Neural cell (in vitro differentiated cells): ENCODE data around the gene PSD2. TPM values are rescaled to one million over a fixed set of nuclear protein-coding genes. Genes with fewer than 3 reads are reported as not detected.

Experiments
- H2AFZ ChIP-seq: fragments of 200-600, 300-800 bp; sonication (generic), shearing (Covaris generic); 2 replicates; pipeline ENCODE4 v1.6.0; 2014; ENCODE audit warnings: low read depth, mild to moderate bottlenecking, antibody characterized with exemption, low read length, moderate library complexity
- H3F3A ChIP-seq: fragments of 200-600 bp; shearing (Covaris generic); 2 replicates; pipeline ENCODE4 v1.6.1; 2016; ENCODE audit warnings: mild to moderate bottlenecking, moderate library complexity, mixed read lengths, antibody characterized with exemption, low read length; ENCODE audit not compliant: insufficient read depth, poor library complexity, severe bottlenecking
- H3K27ac ChIP-seq: fragments of 200-600, 300-800 bp; sonication (generic), shearing (Covaris generic); 2 replicates; pipeline ENCODE4 v1.5.1; 2014; ENCODE audit warnings: mild to moderate bottlenecking, low read length, moderate library complexity
- H3K27me3 ChIP-seq: fragments of 300-800, 200-600 bp; sonication (generic), shearing (Covaris generic); 2 replicates; pipeline ENCODE4 v1.6.0; 2014; ENCODE audit warnings: mild to moderate bottlenecking, low read depth, low read length, moderate library complexity; ENCODE audit not compliant: insufficient read depth
- H3K36me3 ChIP-seq: fragments of 300-800, 200-600 bp; sonication (generic), shearing (Covaris generic); 2 replicates; pipeline ENCODE4 v1.5.1; 2014; ENCODE audit warnings: mild to moderate bottlenecking, antibody characterized with exemption, low read length, moderate library complexity; ENCODE audit not compliant: insufficient read depth
- H3K4me2 ChIP-seq: fragments of 300-800, 200-600 bp; sonication (generic), shearing (Covaris generic); 2 replicates; pipeline ENCODE4 v1.6.0; 2014; ENCODE audit warnings: mild to moderate bottlenecking, low read length
- H3K4me3 ChIP-seq: fragments of 300-800, 200-600 bp; sonication (generic), shearing (Covaris generic); 2 replicates; pipeline ENCODE4 v1.5.1; 2014; ENCODE audit warnings: mild to moderate bottlenecking, low read length, moderate library complexity
- H3K79me2 ChIP-seq: fragments of 200-600 bp; shearing (Covaris generic); replicated peaks from 2 replicates; pipeline ENCODE4 v1.6.0; 2014; ENCODE audit warnings: mild to moderate bottlenecking, low read length, moderate library complexity; ENCODE audit not compliant: insufficient read depth
- H3K9ac ChIP-seq: fragments of 300-800, 200-600 bp; sonication (generic), shearing (Covaris generic); 2 replicates; pipeline ENCODE4 v1.6.1; 2016; ENCODE audit warnings: mild to moderate bottlenecking, low read length, mixed read lengths
- H3K9me2 ChIP-seq: fragments of 200-600 bp; shearing (Covaris generic); 2 replicates; pipeline ENCODE4 v1.6.1; 2016; ENCODE audit warnings: mild to moderate bottlenecking, low read length, mixed read lengths; ENCODE audit not compliant: insufficient read depth
- H3K9me3 ChIP-seq: fragments of 200-600, 300-800 bp; sonication (generic), shearing (Covaris generic); 2 replicates; pipeline ENCODE4 v1.6.1; 2016; ENCODE audit warnings: mild to moderate bottlenecking, mixed run types, low read length, moderate library complexity, mixed read lengths
- H4K20me1 ChIP-seq: fragments of 200-600 bp; shearing (Covaris generic); 2 replicates; pipeline ENCODE4 v1.6.1; 2016; ENCODE audit warnings: mild to moderate bottlenecking, mixed run types; ENCODE audit not compliant: insufficient read depth
- EP300 ChIP-seq: fragments of 450-650 bp; conservative IDR thresholded peaks from 2 replicates; pipeline ENCODE4 v1.6.1; 2014; ENCODE audit warnings: antibody characterized with exemption, mild to moderate bottlenecking, moderate library complexity; ENCODE audit not compliant: poor library complexity, severe bottlenecking
- EZH2 ChIP-seq: fragments of 200-600, 300-800 bp; shearing (Covaris generic), sonication (generic); IDR thresholded peaks from 2 replicates; pipeline ENCODE4 v1.6.1; 2014; ENCODE audit warnings: antibody characterized with exemption, low read length, borderline replicate concordance, mild to moderate bottlenecking; ENCODE audit not compliant: insufficient read depth, poor library complexity, severe bottlenecking
- MXI1 ChIP-seq: fragments of 450-650 bp; conservative IDR thresholded peaks from 2 replicates; pipeline ENCODE4 v1.6.1; 2014; ENCODE audit warnings: antibody characterized with exemption, mild to moderate bottlenecking; ENCODE audit not compliant: poor library complexity, severe bottlenecking
- POLR2AphosphoS5 ChIP-seq: IDR thresholded peaks from 2 replicates; pipeline ENCODE4 v1.6.1; 2012
- RAD21 ChIP-seq: fragments of 450-650 bp; conservative IDR thresholded peaks from 2 replicates; pipeline ENCODE4 v1.6.1; 2014; ENCODE audit warnings: antibody characterized with exemption, mild to moderate bottlenecking, moderate library complexity
- SMC3 ChIP-seq: fragments of 450-650 bp; conservative IDR thresholded peaks from 2 replicates; pipeline ENCODE4 v1.6.1; 2014; ENCODE audit warnings: antibody characterized with exemption, mild to moderate bottlenecking, moderate library complexity; ENCODE audit not compliant: poor library complexity
- TAF1 ChIP-seq: IDR thresholded peaks from 2 replicates; pipeline ENCODE4 v1.6.1; 2012; ENCODE audit warnings: low read depth
- polyA plus RNA-seq: library from polyadenylated mRNA; depleted of rRNA; stranded (reverse); fragments of >200 nt; gene quantifications from 2 replicates; pipeline ENCODE4 v1.2.3, GENCODE V29; 2014
- TF ChIP-seq, protein P1 (sequence below): IDR thresholded peaks from 2 replicates; pipeline ENCODE4 v1.6.1; 2012; ENCODE audit warnings: borderline replicate concordance
- TF ChIP-seq, protein P2 (sequence below): fragments of 450-650 bp; IDR thresholded peaks from 2 replicates; pipeline ENCODE4 v1.5.1; 2014; ENCODE audit warnings: antibody characterized with exemption, mild to moderate bottlenecking, moderate library complexity; ENCODE audit not compliant: poor library complexity, severe bottlenecking

Gene PSD2
- polyA plus RNA-seq, 1 donor from 2014 or later = 33.4 TPM

DNA sequence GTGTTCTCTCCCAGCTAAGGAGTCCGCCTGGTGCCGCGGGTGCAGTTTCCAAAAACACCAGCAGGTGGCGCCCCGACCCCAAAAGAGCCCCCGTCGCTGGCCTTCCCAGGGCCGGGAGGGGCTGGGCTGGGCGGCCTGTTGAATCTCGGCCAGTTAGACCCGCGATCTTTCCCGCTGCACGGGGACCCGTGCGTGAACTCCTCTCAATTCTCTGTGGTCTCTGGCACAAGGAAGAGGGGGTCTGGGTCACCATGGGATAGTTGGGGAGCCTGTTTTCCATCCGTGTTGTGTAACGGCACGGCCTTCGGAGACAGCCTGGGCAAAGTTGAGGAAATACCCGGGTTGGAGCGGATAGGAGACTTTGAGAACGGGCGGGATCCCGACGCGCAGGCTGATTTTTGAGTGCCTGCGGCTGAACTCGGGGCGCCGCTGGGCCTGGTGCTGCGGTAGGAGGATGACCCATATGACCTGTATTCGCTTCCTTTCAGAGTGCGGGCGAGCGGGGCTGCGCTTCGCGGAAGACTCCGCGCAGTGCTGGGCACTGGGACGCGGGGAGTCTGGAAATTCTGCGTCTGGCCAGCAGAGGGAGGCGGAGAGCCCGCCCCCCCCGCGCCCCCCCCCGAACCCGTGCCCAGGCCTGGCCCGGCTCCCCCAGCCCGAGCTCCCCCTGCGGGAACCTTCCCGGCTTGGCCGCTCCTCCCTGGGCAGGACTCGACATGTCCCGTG lies 7.9 kb upstream of the PSD2 start:
- Histone ChIP-seq H3K4me3 (peak overlapping the region; percentile 70), H3K4me2 (peak overlapping the region; percentile 99), H2AFZ (no peak overlapping the region), H4K20me1 (no peaks in the 10 kb centered on the region), H3K79me2 (no peaks in the 10 kb centered on the region), H3K27ac (no peak overlapping the region), H3F3A (no peaks in the 10 kb centered on the region), H3K9me3 (no peaks in the 10 kb centered on the region), H3K9me2 (no peaks in the 10 kb centered on the region), H3K36me3 (no peaks in the 10 kb centered on the region), H3K9ac (peak overlapping the region; percentile 46), H3K27me3 (no peaks in the 10 kb centered on the region)
- TF ChIP-seq, protein P1, sequence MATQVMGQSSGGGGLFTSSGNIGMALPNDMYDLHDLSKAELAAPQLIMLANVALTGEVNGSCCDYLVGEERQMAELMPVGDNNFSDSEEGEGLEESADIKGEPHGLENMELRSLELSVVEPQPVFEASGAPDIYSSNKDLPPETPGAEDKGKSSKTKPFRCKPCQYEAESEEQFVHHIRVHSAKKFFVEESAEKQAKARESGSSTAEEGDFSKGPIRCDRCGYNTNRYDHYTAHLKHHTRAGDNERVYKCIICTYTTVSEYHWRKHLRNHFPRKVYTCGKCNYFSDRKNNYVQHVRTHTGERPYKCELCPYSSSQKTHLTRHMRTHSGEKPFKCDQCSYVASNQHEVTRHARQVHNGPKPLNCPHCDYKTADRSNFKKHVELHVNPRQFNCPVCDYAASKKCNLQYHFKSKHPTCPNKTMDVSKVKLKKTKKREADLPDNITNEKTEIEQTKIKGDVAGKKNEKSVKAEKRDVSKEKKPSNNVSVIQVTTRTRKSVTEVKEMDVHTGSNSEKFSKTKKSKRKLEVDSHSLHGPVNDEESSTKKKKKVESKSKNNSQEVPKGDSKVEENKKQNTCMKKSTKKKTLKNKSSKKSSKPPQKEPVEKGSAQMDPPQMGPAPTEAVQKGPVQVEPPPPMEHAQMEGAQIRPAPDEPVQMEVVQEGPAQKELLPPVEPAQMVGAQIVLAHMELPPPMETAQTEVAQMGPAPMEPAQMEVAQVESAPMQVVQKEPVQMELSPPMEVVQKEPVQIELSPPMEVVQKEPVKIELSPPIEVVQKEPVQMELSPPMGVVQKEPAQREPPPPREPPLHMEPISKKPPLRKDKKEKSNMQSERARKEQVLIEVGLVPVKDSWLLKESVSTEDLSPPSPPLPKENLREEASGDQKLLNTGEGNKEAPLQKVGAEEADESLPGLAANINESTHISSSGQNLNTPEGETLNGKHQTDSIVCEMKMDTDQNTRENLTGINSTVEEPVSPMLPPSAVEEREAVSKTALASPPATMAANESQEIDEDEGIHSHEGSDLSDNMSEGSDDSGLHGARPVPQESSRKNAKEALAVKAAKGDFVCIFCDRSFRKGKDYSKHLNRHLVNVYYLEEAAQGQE = peak; percentile 27
- TF ChIP-seq RAD21 (peak; percentile 99), EZH2 (no peak), POLR2AphosphoS5 (no peak), SMC3 (peak; percentile 99), MXI1 (no peak), TAF1 (no peak), EP300 (no peak)
- TF ChIP-seq, protein P2, sequence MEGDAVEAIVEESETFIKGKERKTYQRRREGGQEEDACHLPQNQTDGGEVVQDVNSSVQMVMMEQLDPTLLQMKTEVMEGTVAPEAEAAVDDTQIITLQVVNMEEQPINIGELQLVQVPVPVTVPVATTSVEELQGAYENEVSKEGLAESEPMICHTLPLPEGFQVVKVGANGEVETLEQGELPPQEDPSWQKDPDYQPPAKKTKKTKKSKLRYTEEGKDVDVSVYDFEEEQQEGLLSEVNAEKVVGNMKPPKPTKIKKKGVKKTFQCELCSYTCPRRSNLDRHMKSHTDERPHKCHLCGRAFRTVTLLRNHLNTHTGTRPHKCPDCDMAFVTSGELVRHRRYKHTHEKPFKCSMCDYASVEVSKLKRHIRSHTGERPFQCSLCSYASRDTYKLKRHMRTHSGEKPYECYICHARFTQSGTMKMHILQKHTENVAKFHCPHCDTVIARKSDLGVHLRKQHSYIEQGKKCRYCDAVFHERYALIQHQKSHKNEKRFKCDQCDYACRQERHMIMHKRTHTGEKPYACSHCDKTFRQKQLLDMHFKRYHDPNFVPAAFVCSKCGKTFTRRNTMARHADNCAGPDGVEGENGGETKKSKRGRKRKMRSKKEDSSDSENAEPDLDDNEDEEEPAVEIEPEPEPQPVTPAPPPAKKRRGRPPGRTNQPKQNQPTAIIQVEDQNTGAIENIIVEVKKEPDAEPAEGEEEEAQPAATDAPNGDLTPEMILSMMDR = peak; percentile 99

DNA sequence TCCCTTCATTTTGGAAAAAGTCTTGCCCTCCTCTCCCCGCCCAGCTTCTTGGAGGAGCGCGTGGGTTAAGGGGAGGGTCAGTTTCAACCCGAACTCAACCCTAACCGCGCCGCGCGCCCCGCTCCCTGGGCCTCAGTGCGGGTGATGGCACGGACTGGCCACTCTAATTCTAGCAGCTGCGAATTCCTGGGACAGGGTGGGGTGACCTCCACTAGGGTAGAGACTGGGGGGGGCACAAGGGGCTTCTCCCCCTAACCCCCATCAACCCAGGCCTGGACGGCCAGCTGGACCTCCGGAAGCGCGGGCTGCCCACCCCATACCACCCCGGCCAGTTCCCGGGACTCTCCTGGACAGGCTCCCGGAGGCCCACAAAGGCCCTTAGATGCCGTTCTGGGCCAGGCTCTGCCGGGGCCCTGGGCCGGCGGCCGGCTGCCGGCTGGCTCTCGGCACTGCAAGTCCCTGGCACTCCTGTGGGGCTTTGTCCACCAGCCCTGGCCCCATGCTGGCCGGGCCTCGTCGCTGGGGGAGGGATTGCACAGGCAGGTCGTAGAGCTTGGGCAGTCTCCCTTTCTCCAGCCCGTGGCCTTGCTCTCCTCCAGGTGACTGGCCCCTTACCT lies 7.2 kb upstream of the PSD2 start:
- no peaks in the 10 kb centered on the region for H3K9me3 ChIP-seq
- H3K27me3 ChIP-seq = peaks cover 3% of the 10 kb centered on the region
- H3K4me2 ChIP-seq = no peak overlapping the region
- H3K36me3 ChIP-seq = no peaks in the 10 kb centered on the region
- H3K27ac ChIP-seq = no peak overlapping the region
- no peaks in the 10 kb centered on the region for H3K79me2 ChIP-seq
- no peaks in the 10 kb centered on the region for H4K20me1 ChIP-seq
- H3K9ac ChIP-seq = no peak overlapping the region
- no peaks in the 10 kb centered on the region for H3K9me2 ChIP-seq
- peak overlapping the region; percentile 70 for H3K4me3 ChIP-seq
- H3F3A ChIP-seq = no peaks in the 10 kb centered on the region
- TF ChIP-seq, protein P2 = no peak
- TF ChIP-seq EP300 (no peak), POLR2AphosphoS5 (no peak)
- H2AFZ ChIP-seq = no peak overlapping the region
